NCI-H1105 (cell line): ENCODE results near the gene HSPG2.
A peak's percentile ranks its signal among the peaks of the same experiment; 100 is the strongest.
"Not testable (repeated sequence)": the region's sequence is repeated elsewhere in the genome, so short reads cannot be mapped to it uniquely, and the experiment has no call there.

Experiments used
- DNase-seq: peaks from one replicate; lab custom pipeline; 2025; lab: John Stamatoyannopoulos, UW

The HSPG2 gene

DNA sequence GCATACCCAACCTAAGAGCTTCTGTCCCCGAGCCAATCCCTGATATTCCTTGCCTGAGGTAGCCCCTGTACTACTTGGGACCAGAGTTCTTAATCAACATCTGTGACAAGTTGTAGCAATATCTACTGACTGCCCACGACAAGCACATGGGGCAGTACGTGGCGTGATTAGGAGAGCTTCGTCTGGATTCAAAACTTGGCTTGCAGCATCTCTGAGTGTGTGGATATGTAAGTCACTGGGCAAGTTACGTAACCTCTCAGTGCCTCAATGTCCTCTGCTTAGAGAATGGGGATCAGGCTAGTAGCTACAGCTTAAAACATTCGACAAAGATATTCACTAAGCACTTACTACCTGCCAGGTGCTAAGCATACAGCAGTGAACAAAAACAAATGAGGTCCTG lies 5.0 kb downstream of the HSPG2 start:
- no peak for DNase-seq

DNA sequence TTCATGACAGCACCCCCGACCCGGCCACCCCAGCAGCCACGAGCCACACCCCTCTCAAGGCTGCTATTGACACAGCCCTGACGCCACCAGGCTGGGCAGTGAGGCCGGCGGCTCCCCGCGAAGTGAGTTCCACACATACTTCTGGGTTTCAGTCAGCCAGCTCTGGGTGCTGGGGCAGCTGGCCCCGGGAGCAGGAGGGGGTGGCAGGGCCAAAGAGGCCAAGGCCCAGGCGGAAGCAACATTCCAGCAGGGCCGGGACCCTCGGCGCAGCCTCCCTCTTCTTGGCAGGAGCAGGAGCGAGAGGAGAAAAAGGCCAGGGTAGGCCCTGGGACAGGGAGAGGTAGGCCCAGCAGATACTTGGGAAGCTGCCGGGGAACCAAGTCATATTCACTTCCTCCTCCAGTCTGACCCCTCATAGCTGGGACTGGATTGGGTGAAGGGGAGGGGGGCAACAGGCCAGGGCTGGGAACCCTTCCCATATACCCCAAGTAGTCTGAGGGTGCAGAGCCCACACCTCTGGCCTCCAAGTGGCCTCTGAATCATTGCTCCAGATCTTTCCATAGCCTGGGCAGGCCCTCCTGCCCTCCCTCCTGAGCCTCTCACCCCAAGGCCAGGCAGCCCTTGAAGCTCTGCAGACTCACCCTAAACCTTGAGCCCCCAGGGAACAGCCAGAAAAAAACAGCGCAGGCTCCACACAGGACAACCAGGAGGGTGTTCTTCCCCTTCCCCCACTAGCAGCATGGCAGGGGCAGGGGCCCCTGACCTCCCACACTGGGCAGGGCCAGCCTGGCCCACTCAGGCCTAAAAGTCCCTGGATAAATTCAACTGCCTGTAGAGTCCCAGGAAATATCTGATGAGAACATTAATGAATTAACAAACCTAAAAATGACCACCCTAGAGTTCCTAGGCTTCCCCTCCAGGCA lies 5.7 kb downstream of the HSPG2 start:
- DNase-seq = no peak

DNA sequence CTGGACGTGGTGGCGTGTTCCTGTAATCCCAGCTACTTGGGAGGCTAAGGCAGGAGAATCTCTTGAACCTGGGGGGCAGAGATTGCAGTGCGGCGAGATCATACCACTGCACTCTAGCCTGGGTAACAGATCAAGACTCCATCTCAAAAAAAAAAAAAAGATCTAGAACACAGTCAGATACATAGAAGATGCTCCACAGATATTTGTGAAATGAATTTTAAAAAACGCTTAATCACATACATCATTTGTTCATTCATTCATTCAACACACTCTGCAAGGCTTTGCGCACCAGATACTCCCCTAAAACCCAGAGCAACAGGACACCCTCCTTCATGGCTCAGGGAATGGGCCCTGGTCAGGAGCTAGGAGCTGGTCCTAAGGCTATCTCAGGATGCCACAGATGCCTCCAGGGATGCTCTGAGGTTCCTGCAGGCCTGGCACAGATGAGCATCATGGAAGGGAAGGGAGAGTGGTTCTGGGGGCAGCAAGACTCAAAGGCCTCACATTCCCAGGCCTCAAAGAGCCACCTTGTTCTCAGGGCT lies 6.4 kb downstream of the HSPG2 start:
- no peak for DNase-seq

DNA sequence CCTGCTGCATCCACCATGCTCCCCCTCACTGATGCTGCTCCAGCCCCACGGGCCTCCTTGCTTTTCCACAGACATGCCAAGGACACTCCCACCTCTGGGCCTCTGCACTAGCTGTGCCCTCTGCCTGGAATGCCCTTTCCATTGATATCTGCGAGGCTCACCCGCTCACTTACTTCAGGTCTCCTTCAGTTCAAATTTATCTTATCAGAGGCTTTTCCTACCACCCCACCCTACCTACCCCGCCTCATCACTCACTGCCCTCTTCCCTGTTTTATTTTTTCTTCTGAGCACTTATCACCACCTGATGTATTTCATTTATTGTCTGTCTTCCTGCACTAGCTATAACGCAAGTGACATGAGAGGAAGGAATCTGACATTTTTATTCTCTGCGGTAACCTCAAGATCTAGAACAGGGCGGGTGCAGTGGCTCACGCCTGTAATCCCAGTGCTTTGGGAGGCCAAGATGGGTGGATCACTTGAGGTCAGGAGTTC lies 7.0 kb downstream of the HSPG2 start:
- DNase-seq = no peak

DNA sequence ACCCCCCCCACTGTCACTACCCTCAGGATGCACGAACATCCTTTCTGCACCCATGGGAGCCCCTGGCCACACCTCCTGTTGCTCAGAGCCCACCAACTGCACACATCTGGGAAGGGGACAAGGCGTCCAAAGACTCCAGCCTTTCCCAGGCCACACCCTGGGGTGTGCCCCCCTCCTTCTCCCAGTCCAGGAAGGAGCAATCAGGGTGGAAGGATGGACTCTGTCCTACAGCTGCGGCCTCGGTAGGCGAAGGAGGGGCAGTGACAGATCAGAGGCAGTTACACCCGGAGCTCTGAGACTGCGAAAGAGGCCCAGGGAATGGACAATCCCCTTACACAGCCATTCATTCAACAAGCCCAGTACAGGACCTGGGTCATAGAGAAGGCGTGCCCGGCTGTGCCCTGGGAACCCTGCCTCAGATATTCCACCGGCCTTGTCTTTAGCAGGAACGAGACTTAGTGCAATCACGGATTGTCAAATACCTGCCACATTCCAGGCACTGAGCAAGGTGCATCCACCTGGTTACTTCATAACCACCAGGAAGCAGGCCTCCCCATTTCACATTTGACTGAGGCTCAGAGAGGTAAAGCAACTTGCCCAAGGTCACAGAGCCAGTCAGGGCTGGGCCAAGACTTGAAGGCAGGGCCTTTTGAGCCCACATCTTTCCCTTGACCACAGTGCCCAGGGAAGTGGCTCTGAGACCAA lies 9.4 kb downstream of the HSPG2 start:
- DNase-seq = no peak

DNA sequence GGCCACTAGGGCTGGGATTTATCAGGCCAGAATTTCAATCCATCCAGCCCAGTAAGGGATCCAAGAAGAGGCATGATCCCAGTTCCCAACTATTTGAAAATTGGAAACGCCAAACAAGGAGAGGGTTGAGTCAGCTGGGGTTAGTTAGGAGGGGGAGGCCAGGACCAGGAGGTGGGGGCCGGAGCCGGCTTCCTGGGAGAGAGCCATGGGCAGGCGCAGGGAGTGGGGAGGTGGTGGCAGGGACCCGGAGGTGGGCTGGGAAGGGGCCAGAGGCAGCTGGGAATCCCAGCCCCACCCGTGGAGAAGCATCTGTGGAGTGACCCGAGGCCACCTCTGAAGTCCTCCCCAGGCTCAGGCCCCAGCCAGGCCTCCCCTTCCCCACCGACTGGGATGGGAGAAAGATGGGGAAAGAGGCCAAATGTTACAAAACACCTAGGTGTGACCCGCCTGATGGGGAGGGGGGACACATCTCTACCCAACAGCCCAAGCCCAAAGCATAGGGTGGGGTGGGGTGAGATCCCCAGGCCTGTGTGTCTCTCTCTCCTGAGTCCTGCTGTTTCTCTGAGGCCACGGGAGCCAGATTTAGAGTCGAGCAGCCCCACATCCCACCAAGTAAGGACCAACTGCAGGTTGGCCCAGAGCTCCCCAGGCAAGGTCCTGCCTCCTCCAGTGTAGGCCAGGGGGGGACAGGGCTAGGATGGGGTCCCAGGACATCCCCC lies 10.1 kb downstream of the HSPG2 start:
- no peak for DNase-seq

GRCh38 chr1:21926065-21926464 lies 11.0 kb downstream of the HSPG2 start:
- DNase-seq = no peak

DNA sequence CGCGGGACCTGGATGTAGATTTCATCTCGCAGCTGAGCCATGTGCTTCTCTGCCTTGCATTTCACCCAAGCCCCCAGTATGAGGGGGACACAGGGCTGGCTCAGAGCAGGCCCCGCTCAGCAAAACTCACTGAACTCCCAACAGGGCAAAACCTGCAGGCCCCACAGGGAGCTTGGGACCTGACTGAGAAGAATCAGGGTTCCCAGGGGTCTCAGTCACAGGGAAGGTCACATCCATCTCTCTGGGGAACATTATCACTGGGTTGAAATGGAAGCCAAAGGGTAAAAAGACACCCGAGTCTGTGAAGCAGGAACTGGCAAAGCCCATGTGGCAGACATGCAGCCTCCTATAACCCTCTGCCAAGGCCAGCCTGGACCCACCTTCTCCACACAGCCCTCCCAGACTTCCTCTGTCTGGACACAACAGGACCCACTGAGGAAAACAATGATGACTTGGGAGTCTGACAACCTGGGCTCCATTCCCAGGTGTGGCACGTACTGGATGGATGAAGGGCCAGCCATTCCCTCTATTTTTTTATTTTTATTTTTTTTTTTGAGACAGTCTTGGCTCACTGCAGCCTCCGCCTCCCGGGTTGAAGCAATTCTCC lies 11.7 kb downstream of the HSPG2 start:
- DNase-seq = no peak

- no peak for DNase-seq
Measured at GRCh38 chr1:21924503-21925005, 12.6 kb downstream of the HSPG2 start.

GRCh38 chr1:21922090-21923013 lies 14.8 kb downstream of the HSPG2 start:
- no peak for DNase-seq

DNA sequence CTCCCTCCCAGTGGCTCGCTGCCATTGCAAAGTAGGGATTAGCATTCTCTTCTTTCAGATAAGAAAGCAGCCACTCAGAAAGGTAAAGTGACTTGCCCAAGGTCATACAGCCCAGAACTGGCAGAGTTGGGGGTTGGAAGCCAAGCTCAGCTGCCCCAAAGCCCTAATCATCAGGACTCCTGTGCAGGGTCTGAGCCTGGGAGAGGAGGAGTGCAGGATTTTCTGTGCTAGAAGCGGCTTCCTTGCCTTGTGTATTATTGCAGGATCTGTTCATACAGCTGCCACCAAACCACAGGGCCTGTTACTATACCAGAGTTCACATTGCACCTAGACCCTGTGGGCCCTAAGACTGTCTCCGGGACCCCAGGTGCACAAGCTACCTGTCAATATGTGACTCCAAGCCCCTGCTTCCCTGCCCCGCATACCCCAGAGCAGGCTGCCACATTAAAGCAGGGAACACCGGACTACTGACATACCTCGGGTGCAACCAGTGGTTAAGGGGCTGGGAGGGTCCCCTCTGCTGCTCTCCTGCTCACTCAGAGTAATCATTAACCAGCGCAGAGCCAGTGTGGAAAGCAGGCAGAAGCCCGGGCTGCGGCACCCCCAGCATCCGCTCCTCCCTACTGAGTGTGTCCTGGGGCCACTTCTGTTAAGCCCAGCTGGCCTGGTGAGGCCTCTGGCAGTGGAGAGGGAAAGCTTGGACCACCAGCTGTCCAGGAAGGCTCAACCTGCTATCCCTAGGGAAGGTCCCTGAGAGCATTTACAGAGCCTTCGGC lies 15.8 kb downstream of the HSPG2 start:
- no peak for DNase-seq

DNA sequence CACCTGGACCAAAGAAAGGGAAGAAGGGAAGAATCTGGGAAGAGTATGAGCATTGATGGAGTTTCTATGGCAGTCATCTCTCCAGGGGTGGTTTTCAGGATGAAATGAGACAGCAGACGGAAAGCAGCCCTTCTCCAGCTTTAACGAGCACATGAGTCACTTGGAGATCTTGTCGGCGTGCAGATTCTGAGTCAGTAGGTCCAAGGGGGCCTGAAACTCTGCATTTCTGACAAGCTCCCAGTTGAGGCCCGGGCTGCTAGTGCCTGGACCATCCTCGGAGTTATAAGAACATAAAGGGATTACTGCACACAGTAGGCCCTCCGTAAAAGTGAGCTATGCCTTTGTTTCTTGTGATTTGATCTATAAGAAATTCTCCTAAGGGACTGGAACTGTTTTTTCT lies 17.6 kb downstream of the HSPG2 start:
- DNase-seq = no peak

DNA sequence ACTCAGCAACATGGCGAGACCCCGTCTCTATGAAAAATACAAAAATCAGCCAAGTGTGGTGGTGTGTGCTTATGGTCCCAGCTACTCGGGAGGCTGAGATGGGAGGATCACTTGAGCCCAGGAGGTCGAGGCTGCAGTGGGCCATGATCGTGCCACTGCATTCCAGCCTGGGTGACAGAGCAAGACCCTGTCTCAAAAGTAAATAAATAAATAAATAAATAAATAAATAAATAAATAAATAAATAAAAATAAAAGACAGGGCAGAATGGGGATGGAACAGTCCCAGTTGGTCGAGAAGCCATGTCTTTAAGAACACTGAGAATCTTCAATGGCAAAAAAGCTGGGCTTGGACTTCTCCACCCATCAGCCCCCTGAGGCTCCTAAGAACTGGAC lies 19.9 kb downstream of the HSPG2 start:
- DNase-seq = not testable (repeated sequence)

DNA sequence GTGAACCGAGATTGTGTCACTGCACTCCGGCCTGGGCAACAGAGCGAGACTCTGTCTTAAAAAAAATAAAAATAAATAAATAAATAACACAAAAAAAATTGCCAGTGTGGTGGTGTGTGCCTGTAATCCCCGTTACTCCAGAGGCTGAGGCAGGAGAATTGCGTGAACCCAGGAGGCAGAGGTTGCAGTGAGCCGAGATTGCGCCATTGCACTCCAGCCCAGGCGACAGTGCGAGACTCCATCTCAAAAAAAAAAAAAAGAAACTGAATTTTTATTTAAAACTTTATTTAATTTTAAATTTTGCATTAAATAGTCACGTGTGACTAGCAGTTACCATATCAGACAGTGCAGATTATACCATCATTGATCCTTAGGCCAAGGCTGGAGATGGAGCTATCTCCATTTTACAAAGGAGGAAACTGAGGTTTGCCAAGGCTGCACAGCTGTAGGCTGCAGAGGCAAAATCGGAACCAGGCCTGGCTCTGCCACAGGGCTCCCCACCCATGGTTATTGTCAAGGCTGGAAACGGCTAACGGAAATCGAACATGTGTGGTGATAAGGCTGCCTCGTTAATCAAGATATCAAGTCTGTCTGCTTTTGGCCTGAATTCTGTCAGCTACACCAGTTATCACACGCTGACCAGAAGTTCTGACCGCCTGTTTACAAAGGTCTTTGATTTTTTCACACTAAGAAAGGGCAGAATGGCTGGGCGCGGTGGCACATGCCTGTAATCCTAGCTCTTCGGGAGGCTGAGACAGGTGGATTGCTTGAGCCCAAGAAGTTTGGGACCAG lies 20.5 kb downstream of the HSPG2 start:
- no peak for DNase-seq

DNA sequence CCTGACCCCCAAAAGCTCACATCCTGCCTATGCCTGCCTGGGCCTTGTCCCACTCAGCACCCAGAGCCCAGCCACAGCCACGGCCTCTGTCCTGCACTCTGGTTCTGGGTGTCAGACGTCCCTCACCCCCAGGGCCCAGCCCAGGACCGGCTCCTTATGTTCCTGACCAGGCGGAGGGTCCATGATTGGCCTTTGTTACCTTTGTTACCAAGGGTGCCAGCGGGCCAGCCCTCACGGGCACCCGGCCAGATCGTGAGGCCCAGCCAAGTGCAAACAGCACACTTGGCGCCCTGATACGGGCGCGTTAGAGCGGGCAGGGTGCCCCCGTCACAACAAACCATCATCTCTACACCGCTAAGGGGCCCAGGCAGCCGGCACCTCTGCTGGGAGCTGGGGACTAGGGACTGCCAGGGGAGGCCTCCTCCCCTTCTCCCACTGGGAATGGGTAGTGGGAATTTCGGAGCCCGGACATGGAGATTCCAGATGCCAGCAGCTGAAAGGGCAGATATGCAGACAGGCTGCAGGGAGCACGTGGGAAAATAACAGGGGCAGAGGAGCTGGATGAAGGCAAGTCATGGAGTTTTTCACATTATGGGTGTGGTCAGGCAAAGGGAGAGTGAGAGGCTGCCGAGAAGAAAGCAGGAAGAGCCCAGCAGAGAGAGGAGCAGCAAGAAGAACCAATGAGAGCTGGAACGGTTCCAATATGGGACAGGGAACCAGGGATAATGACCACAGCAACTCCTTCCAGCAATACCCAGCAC lies 22.1 kb downstream of the HSPG2 start:
- DNase-seq = peak; percentile 62

GRCh38 chr1:21914450-21914849 lies 22.7 kb downstream of the HSPG2 start:
- peak; percentile 47 for DNase-seq

- DNase-seq = no peak
Measured at GRCh38 chr1:21913763-21914162, 23.3 kb downstream of the HSPG2 start.

DNA sequence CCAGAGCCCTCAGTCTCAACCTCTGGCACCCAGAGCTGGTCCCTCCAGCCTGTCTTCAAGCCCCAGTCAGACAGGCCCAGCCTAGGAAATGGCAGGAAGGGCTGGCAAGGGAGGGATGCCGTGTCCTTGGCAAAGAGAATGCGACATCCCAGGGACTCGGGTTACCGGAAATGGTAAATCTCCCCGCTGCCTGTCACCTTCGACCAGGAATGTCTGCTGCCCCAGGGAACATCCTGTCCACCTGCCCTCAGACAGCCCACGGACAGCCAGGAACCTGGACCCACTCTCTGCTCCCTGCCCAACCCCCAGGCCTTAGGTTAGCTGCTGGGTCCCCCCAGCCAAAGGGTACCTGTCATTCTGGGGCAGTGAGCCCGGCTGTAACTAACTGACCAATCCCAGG lies 23.9 kb downstream of the HSPG2 start:
- no peak for DNase-seq
